Spinal cord (tissue), 10 donors: Measurements from ENCODE around the gene PNPLA6. TPM values are rescaled to one million over a fixed set of nuclear protein-coding genes. Genes with fewer than 3 reads are reported as not detected.

Source experiments
- DNase-seq, 6 donors: peaks; one replicate each; pipeline versions ENCODE4 v3.0.0 to v3.0.0-alpha.2; 2013 to 2015; ENCODE audit warnings: low spot score in 6 of 6, low read depth in 4 of 6
- H3K27ac ChIP-seq: one replicate; pipeline ENCODE4 v1.5.1; 2013; ENCODE audit warnings: low read depth, low read length, control low read depth
- H3K27me3 ChIP-seq: one replicate; pipeline ENCODE4 v1.6.1; 2013; ENCODE audit warnings: low read length; ENCODE audit not compliant: control insufficient read depth, insufficient read depth
- H3K36me3 ChIP-seq: one replicate; pipeline ENCODE4 v1.6.1; 2013; ENCODE audit warnings: low read length; ENCODE audit not compliant: control insufficient read depth, insufficient read depth
- H3K4me1 ChIP-seq: one replicate; pipeline ENCODE4 v1.6.1; 2013; ENCODE audit warnings: low read length; ENCODE audit not compliant: control insufficient read depth, insufficient read depth
- H3K4me3 ChIP-seq: one replicate; pipeline ENCODE4 v1.5.1; 2013; ENCODE audit warnings: low read depth, low read length, control low read depth
- H3K9me3 ChIP-seq: one replicate; pipeline ENCODE4 v1.6.1; 2013; ENCODE audit warnings: low read length; ENCODE audit not compliant: control insufficient read depth, insufficient read depth
- WGBS: methylation state at CpG from one replicate; pipeline ENCODE4 v1.1.5; 2013; ENCODE audit warnings: missing lambda C conversion rate; ENCODE audit not compliant: insufficient coverage; 5-methylcytosine and 5-hydroxymethylcytosine counted together
- polyA plus RNA-seq, 2 donors: library from polyadenylated mRNA; unstranded; fragments of 120-200 nt; gene quantifications; one replicate each; pipeline ENCODE4 v1.2.1, GENCODE V29; 2013; ENCODE audit not compliant: insufficient read length in 2 of 2
- small RNA-seq: library from RNA; depleted of rRNA; stranded (forward); fragments of <200 nt; gene quantifications from one replicate; pipeline ENCODE3, GENCODE V24; 2014; ENCODE audit warnings: low replicate concordance
- total RNA-seq, 2 donors: library from RNA; depleted of rRNA in 1 of 2; stranded (reverse); fragments of 120-200 nt in 1 of 2; fragments of >200 nt in 1 of 2; gene quantifications; one replicate each; pipeline versions ENCODE4 v1.2.3 to v1.2.4, GENCODE V29; 2013 to 2014
- donor health status: healthy.

Gene PNPLA6
- total and polyA plus RNA-seq, 4 donors, result 45.8 to 94.3 (median 69.8) TPM

DNA sequence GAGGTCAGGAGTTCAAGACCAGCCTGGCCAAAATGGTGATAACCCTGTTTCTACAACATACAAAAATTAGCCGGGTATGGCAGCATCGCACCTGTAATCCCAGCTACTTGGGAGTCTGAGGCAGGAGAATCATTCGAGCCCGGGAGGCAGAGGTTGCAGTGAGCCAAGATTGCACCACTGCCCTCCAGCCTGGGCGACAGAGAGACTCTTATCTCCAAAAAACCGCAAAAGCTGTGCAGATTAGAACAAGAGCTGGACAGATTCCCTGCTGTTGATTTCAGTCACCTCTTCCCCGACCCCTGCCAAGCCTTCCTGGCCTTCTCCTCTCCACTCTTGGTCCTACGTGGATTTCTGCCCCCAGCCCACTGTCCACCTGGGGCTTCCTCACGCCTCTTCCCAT, 68.4 kb downstream of the PNPLA6 start:
- Histone ChIP-seq H3K4me1 (no peaks in the 10 kb centered on the region), H3K27me3 (no peaks in the 10 kb centered on the region), H3K36me3 (peaks cover 42% of the 10 kb centered on the region), H3K9me3 (no peaks in the 10 kb centered on the region), H3K4me3 (no peak overlapping the region), H3K27ac (no peak overlapping the region)
- 83% methylated on average over 9 of the region's 9 CpGs for WGBS
- no peak for DNase-seq

DNA sequence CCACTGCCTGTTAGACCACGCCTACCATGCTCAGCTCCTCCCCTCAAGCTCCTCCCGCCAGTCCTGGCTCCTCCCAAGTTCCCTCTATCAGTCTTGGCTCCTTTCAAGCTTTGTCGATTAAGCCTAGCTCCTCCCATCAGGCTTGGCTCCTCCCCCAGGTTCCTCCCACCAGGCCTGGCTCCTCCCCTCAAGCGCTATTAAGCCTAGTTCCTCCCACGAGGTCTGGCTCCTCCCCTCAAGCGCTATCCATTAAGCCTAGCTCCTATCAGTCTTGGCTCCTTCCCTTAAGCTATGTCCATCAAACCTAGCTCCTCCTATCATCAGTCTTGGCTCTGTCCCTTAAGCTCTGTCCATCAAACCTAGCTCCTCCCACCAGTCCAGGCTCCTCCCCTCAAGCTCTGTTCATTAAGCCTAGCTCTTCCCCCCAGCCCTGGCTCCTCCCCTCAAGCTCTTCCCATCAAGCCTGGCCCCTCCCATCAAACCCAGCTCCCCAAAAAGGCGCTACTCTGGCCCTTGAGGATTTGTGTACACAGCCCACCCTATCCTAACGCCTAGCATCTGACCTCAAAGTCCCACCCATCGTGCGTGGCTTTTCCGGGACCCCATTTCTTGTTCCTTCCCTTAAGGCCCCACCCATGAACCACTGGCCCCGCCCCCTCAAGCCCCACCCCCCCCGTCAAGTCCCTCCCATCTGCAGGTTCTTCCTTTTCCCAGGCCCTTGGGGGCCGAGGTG, 70.1 kb downstream of the PNPLA6 start:
- Histone ChIP-seq H3K27ac (no peak overlapping the region), H3K4me3 (no peak overlapping the region), H3K36me3 (peaks cover 55% of the 10 kb centered on the region), H3K27me3 (no peaks in the 10 kb centered on the region), H3K9me3 (no peaks in the 10 kb centered on the region), H3K4me1 (no peaks in the 10 kb centered on the region)
- whole genome bisulfite sequencing, result 72% methylated on average over 8 of the region's 14 CpGs
- DNase-seq, result peak in 1 of 6 donors; percentile 8

DNA sequence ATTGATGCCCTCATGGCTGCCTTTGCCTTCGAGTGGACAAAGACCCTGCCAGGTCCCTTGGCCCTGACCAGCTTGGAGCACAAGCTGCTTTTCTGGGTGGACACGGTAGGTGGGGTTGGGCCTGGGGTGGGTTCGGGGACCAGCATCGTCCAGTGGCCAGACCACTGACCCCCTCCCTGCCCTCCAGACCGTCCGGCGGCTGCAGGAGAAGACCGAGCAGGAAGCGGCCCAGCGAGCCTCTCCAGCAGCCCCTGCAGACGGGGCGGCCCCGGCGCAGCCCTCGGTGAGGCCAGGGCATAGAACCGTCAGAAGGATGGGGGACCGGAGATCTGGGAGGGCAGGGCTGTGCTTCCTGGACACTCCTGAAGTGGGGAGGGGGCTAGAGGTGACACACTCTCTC, 70.8 kb downstream of the PNPLA6 start:
- no peak for DNase-seq
- Histone ChIP-seq H3K27ac (no peak overlapping the region), H3K36me3 (peaks cover 61% of the 10 kb centered on the region), H3K4me3 (no peak overlapping the region), H3K4me1 (no peaks in the 10 kb centered on the region), H3K9me3 (no peaks in the 10 kb centered on the region), H3K27me3 (no peaks in the 10 kb centered on the region)
- 88% methylated on average over 6 of the region's 17 CpGs for WGBS

DNA sequence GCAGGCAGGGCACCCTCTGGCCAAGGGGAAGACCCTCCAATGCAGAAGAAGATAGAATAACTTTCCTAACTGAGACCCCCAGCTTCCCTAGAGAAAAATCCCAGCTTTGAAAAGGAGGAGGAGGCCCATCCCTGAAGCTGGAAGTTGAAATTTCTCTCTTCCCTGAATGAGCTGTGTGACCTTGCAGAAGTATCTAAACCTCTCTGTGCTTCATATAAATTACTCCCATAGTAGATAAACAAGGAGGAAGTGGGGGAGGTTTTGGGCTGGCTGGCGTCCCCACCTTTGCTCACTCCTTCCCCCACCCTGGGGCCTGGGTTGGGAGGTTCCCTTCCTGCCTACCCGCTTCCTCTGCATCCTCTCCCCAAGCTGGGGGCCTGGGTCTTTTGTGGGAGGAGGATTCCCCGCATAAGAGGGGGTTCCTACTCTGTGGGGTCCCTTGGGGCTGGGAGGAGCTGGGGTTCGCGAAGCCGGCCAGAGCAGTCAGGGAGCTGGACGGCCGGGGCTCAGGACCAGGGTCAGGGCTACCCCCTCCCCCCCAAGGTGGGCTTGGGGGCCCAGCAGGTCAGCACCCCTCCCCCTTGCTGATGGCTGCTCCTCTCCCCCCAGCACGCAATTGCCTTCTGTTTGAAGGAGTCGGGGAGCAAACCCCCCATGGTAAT, 71.8 kb downstream of the PNPLA6 start:
- no peaks in the 10 kb centered on the region for H3K27me3 ChIP-seq
- H3K27ac ChIP-seq, result no peak overlapping the region
- H3K4me3 ChIP-seq, result no peak overlapping the region
- no peak for DNase-seq
- WGBS, result 100% methylated on average over 1 of the region's 10 CpGs
- H3K4me1 ChIP-seq, result no peaks in the 10 kb centered on the region
- no peaks in the 10 kb centered on the region for H3K9me3 ChIP-seq
- peaks cover 72% of the 10 kb centered on the region for H3K36me3 ChIP-seq

DNA sequence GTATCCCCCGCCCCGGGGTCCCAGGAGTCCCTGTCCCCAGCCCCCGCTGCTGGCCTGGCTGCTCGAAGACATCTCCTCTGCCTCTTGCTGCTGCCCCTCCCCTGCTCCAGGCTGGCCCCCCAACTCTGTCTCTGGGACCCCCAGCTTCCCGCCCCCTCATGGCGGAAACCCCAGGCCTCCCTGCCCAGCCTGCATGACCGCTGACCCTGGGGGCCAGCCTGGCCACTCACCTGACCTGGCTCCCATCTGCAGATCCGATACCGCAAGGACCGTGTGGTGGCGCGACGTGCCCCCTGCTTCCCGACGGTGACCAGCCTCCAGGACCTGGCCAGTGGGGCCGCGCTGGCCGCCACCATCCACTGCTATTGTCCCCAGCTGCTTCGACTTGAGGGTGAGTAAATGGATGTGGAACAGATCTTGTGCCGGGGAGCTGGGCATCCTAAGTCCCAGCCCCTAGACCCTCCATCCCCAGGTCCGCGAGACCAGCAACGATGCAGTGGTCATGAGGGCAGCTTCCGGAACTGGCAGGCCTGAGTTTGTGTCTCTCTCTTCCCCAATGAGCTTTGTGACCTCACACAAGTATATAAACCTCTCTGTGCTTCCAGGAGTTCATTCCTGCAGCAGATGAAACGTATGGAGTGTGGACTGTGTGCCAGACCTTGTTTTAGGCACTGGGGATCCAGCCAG, 72.5 kb downstream of the PNPLA6 start:
- 91% methylated on average over 15 of the region's 25 CpGs for WGBS
- Histone ChIP-seq H3K9me3 (no peaks in the 10 kb centered on the region), H3K36me3 (peaks cover 78% of the 10 kb centered on the region), H3K27me3 (no peaks in the 10 kb centered on the region), H3K27ac (no peak overlapping the region), H3K4me1 (no peaks in the 10 kb centered on the region), H3K4me3 (no peak overlapping the region)
- no peak for DNase-seq

DNA sequence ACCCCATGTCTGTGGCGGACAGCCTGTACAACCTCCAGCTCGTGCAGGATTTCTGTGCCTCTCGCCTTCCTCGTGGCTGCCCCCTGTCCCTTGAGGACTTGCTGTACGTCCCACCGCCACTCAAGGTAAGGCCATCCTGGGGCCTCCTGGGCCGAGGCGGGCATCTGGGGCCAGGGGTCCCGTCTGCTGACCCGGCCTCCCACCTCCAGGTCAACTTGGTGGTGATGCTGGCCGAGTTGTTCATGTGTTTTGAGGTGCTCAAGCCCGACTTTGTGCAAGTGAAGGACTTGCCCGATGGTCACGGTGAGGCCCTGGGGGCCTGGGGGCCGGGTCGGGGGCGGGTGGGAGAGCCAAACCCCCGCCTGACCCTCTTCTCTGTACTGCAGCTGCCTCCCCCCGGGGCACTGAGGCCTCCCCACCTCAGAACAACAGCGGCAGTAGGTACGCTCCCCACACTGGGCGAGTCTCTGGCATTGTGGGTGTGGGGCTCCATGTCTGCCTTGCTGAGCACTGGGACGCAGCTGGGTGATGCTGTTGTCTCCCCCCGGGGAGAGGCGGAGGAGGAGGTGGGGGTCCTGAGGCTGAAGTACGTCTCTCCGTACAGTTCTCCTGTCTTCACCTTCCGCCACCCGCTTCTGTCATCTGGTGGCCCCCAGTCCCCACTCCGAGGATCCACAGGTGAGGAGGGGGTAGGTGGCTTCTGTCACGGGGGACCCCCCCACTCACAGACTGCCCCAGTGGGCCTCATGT, 75.1 kb downstream of the PNPLA6 start:
- Histone ChIP-seq H3K27ac (no peak overlapping the region), H3K9me3 (no peaks in the 10 kb centered on the region), H3K4me3 (no peak overlapping the region), H3K4me1 (no peaks in the 10 kb centered on the region), H3K27me3 (no peaks in the 10 kb centered on the region), H3K36me3 (peaks cover 86% of the 10 kb centered on the region)
- no peak for DNase-seq
- WGBS, result 86% methylated on average over 20 of the region's 31 CpGs

Small RNAs within 50 kb of the gene (small RNA-seq; reads per million reads assigned to genes)
- not detected for gene AC008878.2

Other genes starting within 250 kb of the PNPLA6 start
- gene INSR, start 241.3 kb upstream of the PNPLA6 start, total RNA-seq, result 10 to 100 TPM; 42.5 to 47.7 TPM
- 10 to 100 TPM; 15.3 to 23.9 TPM for gene INSR, start 241.3 kb upstream of the PNPLA6 start, polyA plus RNA-seq
- gene ARHGEF18, start 186.8 kb upstream of the PNPLA6 start, total RNA-seq, result 10 to 100 TPM; 19.7 to 25.1 TPM
- gene ARHGEF18, start 186.8 kb upstream of the PNPLA6 start, polyA plus RNA-seq, result 10 to 100 TPM; 32.1 to 36.2 TPM
- gene PEX11G, start 46.7 kb upstream of the PNPLA6 start, total RNA-seq, result 1 to 10 TPM; 1.7 to 6.0 TPM
- gene PEX11G, start 46.7 kb upstream of the PNPLA6 start, polyA plus RNA-seq, result 1 to 10 TPM; 3.8 to 5.1 TPM
- 10 to 100 TPM; 12.3 to 33.7 TPM for gene ZNF358, start 19.6 kb upstream of the PNPLA6 start, total RNA-seq
- 10 to 100 TPM; 85.6 to 96.0 TPM for gene ZNF358, start 19.6 kb upstream of the PNPLA6 start, polyA plus RNA-seq
- gene MCOLN1, start 13.1 kb upstream of the PNPLA6 start, total RNA-seq, result 10 to 100 TPM in 1 of 2 donors, 1 to 10 TPM in 1; 9.3 to 10.7 TPM
- gene MCOLN1, start 13.1 kb upstream of the PNPLA6 start, polyA plus RNA-seq, result 10 to 100 TPM; 39.9 to 45.4 TPM
- 1 to 10 TPM; 4.9 to 7.9 TPM for gene CAMSAP3, start 60.1 kb downstream of the PNPLA6 start, total RNA-seq
- gene CAMSAP3, start 60.1 kb downstream of the PNPLA6 start, polyA plus RNA-seq, result 10 to 100 TPM; 41.4 to 45.8 TPM
- gene XAB2, start 93.8 kb downstream of the PNPLA6 start, total RNA-seq, result 10 to 100 TPM; 18.6 to 29.3 TPM
- 10 to 100 TPM; 34.6 to 38.5 TPM for gene XAB2, start 93.8 kb downstream of the PNPLA6 start, polyA plus RNA-seq
- 100 to 1,000 TPM in 1 of 2 donors, 10 to 100 TPM in 1; 18.1 to 107 TPM for gene PET100, start 94.1 kb downstream of the PNPLA6 start, total RNA-seq
- 100 to 1,000 TPM; 118 to 145 TPM for gene PET100, start 94.1 kb downstream of the PNPLA6 start, polyA plus RNA-seq
- gene PCP2, start 98.0 kb downstream of the PNPLA6 start, total RNA-seq, result not detected
- gene PCP2, start 98.0 kb downstream of the PNPLA6 start, polyA plus RNA-seq, result under 1 TPM in 1 of 2 donors, not detected in 1; 0.62 TPM
- gene STXBP2, start 101.4 kb downstream of the PNPLA6 start, total RNA-seq, result 1 to 10 TPM; 4.4 to 8.3 TPM
- gene STXBP2, start 101.4 kb downstream of the PNPLA6 start, polyA plus RNA-seq, result 10 to 100 TPM; 12.9 to 14.0 TPM
- gene RETN, start 133.3 kb downstream of the PNPLA6 start, total RNA-seq, result 1 to 10 TPM; 1.8 to 7.6 TPM
- gene RETN, start 133.3 kb downstream of the PNPLA6 start, polyA plus RNA-seq, result under 1 TPM in 1 of 2 donors, not detected in 1; 0.74 TPM
- 1 to 10 TPM in 1 of 2 donors, not detected in 1; 1.7 TPM for gene MCEMP1, start 141.4 kb downstream of the PNPLA6 start, total RNA-seq
- gene MCEMP1, start 141.4 kb downstream of the PNPLA6 start, polyA plus RNA-seq, result under 1 TPM in 1 of 2 donors, not detected in 1; 0.41 TPM
- gene TRAPPC5, start 145.1 kb downstream of the PNPLA6 start, total RNA-seq, result 100 to 1,000 TPM in 1 of 2 donors, 10 to 100 TPM in 1; 24.5 to 165 TPM
- gene TRAPPC5, start 145.1 kb downstream of the PNPLA6 start, polyA plus RNA-seq, result 10 to 100 TPM; 95.8 to 98.4 TPM
- gene FCER2, start 166.4 kb downstream of the PNPLA6 start, total RNA-seq, result under 1 TPM; 0.50 to 0.59 TPM
- gene FCER2, start 166.4 kb downstream of the PNPLA6 start, polyA plus RNA-seq, result under 1 TPM in 1 of 2 donors, not detected in 1; 0.27 TPM
- gene CLEC4G, start 196.4 kb downstream of the PNPLA6 start, total RNA-seq, result under 1 TPM; 0.17 to 0.50 TPM
- 1 to 10 TPM; 1.5 to 2.1 TPM for gene CLEC4G, start 196.4 kb downstream of the PNPLA6 start, polyA plus RNA-seq
- 1 to 10 TPM; 1.9 to 2.5 TPM for gene CD209, start 211.8 kb downstream of the PNPLA6 start, total RNA-seq
- gene CD209, start 211.8 kb downstream of the PNPLA6 start, polyA plus RNA-seq, result under 1 TPM; 0.24 to 0.95 TPM
- 1 to 10 TPM in 1 of 2 donors, under 1 TPM in 1; 0.33 to 1.8 TPM for gene CLEC4M, start 227.5 kb downstream of the PNPLA6 start, total RNA-seq
- gene CLEC4M, start 227.5 kb downstream of the PNPLA6 start, polyA plus RNA-seq, result 1 to 10 TPM in 1 of 2 donors, under 1 TPM in 1; 0.67 to 1.2 TPM